Liver (tissue), 3 donors: Measurements from ENCODE around the gene BACE1-AS.

Source experiments
- ATF3 ChIP-seq: IDR thresholded peaks from 2 replicates; pipeline ENCODE4 v1.6.1; 2016; ENCODE audit warnings: antibody characterized with exemption
- CTCF ChIP-seq: fragments of 150-350 bp; IDR thresholded peaks from 2 replicates; pipeline ENCODE4 v1.5.1; 2017; ENCODE audit warnings: improper control_type of control experiment, low read depth, low read length; ENCODE audit not compliant: missing input control
- FOXA1 ChIP-seq: IDR thresholded peaks from 2 replicates; pipeline ENCODE4 v1.6.1; 2016; ENCODE audit warnings: antibody characterized with exemption
- GABPA ChIP-seq, 2 donors: IDR thresholded peaks in 1 of 2; conservative IDR thresholded peaks in 1 of 2; 2 replicates each; pipeline ENCODE4 v1.6.1; 2016; ENCODE audit warnings: antibody characterized with exemption in 2 of 2, mild to moderate bottlenecking in 1 of 2, moderate library complexity in 1 of 2
- HNF4G ChIP-seq: IDR thresholded peaks from 2 replicates; pipeline ENCODE4 v1.6.1; 2016; ENCODE audit warnings: antibody characterized with exemption
- REST ChIP-seq: IDR thresholded peaks from 2 replicates; pipeline ENCODE4 v1.6.1; 2016; ENCODE audit warnings: antibody characterized with exemption, mild to moderate bottlenecking
- SP1 ChIP-seq: IDR thresholded peaks from 2 replicates; pipeline ENCODE4 v1.6.1; 2018; ENCODE audit warnings: antibody characterized with exemption, mild to moderate bottlenecking
- YY1 ChIP-seq: IDR thresholded peaks from 2 replicates; pipeline ENCODE4 v1.6.1; 2016; ENCODE audit warnings: antibody characterized with exemption, mild to moderate bottlenecking
- donor health status: healthy.
- donor health status: healthy.

- TF ChIP-seq HNF4G (no peak), CTCF (no peak), ATF3 (no peak), REST (no peak), SP1 (no peak), FOXA1 (no peak), GABPA (IDR thresholded peaks at IDR 0.05 in 1 of 2, conservative IDR thresholded peaks at IDR 0.05 in 1 of 2) (no peak), YY1 (no peak)
These were observed 25.4 kb upstream of the BACE1-AS start for GRCh38 chr11:117265745-117266144.
